HG03354 (cell line): ENCODE results near the gene SGMS2.
A peak's percentile ranks its signal among the peaks of the same experiment; 100 is the strongest.

Experiments used
- ATAC-seq: cut with Tn5 transposase; IDR thresholded peaks from one replicate; pipeline ENCODE4 v1.9.1; 2021; ENCODE audit warnings: mild to moderate bottlenecking; ENCODE audit not compliant: unreplicated experiment, poor library complexity, severe bottlenecking

SGMS2 gene

GRCh38 chr4:107824350-107825071 is at the start of gene SGMS2:
TSS of gene SGMS2 (plus strand) at chr4:107824932. CDS start at chr4:107895554, 70,622 bp downstream.
- peak; percentile 75 for ATAC-seq

GRCh38 chr4:107777890-107778289 is 46.8 kb upstream of the SGMS2 start:
- no peak for ATAC-seq

GRCh38 chr4:107778784-107779530 is 45.8 kb upstream of the SGMS2 start:
- ATAC-seq, result no peak

- no peak for ATAC-seq
These were observed 44.1 kb upstream of the SGMS2 start for GRCh38 chr4:107780665-107781064.

- no peak for ATAC-seq
These were observed 32.8 kb upstream of the SGMS2 start for GRCh38 chr4:107791902-107792301.

- ATAC-seq, result no peak
These were observed 32.0 kb upstream of the SGMS2 start for GRCh38 chr4:107792711-107793110.

GRCh38 chr4:107793996-107794395 is 30.7 kb upstream of the SGMS2 start:
- ATAC-seq, result no peak

- no peak for ATAC-seq
These were observed 24.9 kb upstream of the SGMS2 start for GRCh38 chr4:107799669-107800450.

GRCh38 chr4:107800706-107801105 is 24.0 kb upstream of the SGMS2 start:
- ATAC-seq, result no peak

GRCh38 chr4:107801766-107802211 is 22.9 kb upstream of the SGMS2 start:
- no peak for ATAC-seq

GRCh38 chr4:107804956-107805355 is 19.8 kb upstream of the SGMS2 start:
- ATAC-seq, result no peak

- no peak for ATAC-seq
These were observed 18.5 kb upstream of the SGMS2 start for GRCh38 chr4:107806196-107806595.

GRCh38 chr4:107808572-107808971 is 16.2 kb upstream of the SGMS2 start:
- ATAC-seq, result no peak

GRCh38 chr4:107809210-107809609 is 15.5 kb upstream of the SGMS2 start:
- ATAC-seq, result no peak

- no peak for ATAC-seq
These were observed 10.0 kb upstream of the SGMS2 start for GRCh38 chr4:107814758-107815157.

GRCh38 chr4:107815158-107815557 is 9.6 kb upstream of the SGMS2 start:
- no peak for ATAC-seq

- ATAC-seq, result peak; percentile 73
These were observed 6.3 kb upstream of the SGMS2 start for GRCh38 chr4:107818301-107818910.

GRCh38 chr4:107823870-107824349 is 822 bp upstream of the SGMS2 start:
- ATAC-seq, result no peak

GRCh38 chr4:107825072-107825824 is 516 bp downstream of the SGMS2 start:
- ATAC-seq, result peak; percentile 42
